HG02763 (cell line): ENCODE data around the gene ELMOD2.

Experiments used
- ATAC-seq: cut with Tn5 transposase; IDR thresholded peaks from one replicate; pipeline ENCODE4 v1.9.1; 2021; ENCODE audit warnings: mild to moderate bottlenecking, moderate library complexity; ENCODE audit not compliant: unreplicated experiment

ELMOD2 gene

DNA sequence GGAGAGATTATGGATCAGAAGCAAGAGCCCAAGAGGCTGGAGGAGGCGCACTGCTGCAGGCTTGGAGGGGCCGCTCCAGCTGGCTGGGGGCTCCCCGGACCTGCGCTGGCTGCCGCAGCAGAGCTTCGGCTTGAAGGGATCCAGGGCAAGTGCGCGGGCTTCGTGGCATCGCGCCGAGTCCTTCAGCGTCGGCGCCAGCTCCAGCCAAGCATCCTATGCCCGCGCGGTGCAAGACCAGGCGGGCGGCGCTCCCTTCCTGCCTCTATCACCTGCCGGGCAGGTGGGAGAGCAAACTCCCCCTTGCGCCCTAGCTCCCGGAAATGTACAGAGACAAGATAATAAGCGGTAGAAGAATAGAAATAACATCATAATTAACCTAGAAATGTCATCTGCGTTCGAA lies 55.3 kb downstream of the ELMOD2 start:
- no peak for ATAC-seq

DNA sequence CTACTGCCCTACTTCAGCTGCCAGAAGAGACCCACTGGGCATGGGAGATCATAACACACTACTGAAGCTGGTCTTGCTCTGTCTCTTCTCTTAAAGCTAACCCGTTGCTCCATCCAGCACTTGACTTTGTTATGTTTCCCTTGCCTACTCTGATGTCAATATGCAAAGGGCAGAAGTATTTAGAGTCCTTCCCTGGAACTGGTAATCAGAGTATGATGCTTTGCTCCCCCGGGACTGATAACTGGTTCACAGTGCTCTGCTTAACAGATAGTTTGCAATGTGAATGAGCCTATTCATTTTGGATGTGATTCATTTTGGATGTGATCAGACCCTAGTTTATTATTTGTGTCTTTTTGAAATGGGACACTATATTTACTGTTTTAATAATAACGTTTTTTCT lies 57.1 kb downstream of the ELMOD2 start:
- no peak for ATAC-seq

DNA sequence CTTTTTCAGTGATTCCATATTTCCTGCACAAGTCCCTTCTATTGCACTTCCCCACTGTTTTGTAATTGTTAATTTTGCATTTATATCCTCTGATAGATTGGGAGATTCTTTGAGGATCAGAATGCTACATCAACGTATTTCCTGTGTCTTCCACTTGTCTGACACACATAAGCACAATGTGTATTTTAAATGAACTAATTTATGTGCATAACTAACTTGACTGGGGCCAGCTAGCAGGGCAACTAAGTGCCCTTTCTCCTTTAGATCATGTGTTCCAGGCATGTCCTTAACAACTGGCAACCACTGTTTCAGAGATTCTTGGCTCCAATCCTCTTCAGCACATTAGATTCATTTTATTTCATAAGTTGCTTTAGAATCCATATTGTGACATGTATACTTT lies 60.5 kb downstream of the ELMOD2 start:
- no peak for ATAC-seq

GRCh38 chr4:140595065-140595464 lies 71.1 kb downstream of the ELMOD2 start:
- no peak for ATAC-seq

GRCh38 chr4:140600408-140600807 lies 76.4 kb downstream of the ELMOD2 start:
- ATAC-seq, result no peak

DNA sequence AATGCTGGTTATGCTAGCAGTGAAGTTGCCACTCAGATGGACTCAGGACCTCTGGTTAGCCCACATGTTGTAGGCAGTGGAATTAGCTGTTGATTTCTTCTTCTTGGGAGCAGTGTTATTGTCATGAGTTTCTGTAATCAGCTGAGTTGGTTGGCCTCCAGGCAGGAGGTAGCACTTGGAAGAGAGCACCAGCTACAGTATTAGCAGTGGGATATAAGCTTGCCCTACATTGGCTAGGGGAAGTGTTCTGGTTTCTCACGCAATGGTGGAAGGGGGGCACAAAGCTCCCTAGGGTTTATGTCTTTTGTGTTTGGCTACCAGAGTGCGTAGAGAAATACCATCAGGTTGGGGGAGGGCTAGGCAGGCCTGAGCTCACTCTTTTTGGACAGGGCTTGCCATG lies 78.7 kb downstream of the ELMOD2 start:
- no peak for ATAC-seq

DNA sequence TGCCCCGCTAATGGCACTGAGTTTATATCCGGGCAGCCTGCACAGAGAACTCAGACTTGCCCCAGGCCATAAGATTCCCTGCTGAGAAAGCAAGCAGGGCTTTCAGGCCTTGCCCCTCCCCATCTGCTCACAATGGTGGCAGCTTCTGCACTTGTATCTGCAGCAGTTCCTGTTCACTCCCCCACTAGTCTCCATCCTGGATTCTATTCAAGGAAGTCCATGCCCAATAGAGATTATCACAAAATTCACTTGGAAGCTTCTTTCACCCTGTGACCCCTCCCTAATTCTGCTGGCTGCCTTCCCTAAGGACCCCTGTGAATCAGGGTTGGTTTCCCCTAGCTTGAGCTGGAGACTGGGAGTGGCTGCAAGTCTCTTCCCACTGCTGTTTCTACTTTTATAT lies 79.3 kb downstream of the ELMOD2 start:
- no peak for ATAC-seq
